SK-N-MC (cell line): ENCODE results near the gene VAV3.

Source experiments
- FOXP2 ChIP-seq: optimal IDR thresholded peaks from 2 replicates; pipeline ENCODE3; 2011; ENCODE audit warnings: mild to moderate bottlenecking, moderate library complexity; ENCODE audit not compliant: insufficient read depth; ENCODE audit errors: extremely low read length, control extremely low read depth
- POLR2AphosphoS5 ChIP-seq: IDR thresholded peaks from 2 replicates; pipeline ENCODE4 v1.6.1; 2012; ENCODE audit warnings: mild to moderate bottlenecking, low read depth, low read length, borderline replicate concordance

DNA sequence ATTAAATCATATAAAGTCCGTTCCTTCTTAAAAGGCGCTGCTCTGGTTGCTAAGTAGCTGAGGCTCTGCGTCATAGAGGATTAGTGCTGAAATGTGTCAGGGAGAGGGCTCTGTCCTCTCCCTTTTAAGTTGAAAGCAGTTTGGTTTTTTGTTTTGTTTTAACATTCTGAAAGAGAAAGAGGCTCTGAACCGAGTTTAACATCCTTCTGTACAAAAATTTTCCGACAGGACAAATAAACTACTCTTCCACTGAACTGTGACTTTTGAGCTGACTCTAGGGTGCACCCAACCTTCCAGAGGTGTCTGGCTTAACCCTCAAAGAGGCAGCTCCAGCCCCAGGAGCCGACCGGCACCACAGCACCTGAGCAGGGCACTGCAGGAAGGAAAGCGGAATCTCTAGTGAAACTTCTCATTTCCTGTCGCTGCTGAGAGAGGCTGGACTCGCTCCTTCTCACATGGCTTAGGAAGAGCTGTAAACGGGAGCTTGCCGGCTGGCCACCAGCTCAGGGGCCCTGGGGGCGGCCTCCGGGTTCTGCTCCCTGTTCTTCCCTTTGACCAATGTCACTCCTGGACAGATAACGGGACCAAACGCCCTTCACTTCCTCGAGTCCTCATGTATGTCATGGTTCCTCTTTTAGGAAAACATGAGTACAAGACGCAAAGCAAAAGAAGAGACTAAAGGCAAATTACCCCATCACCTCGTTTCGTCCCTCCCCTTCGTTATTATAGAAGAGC, 1.2 kb downstream of the VAV3 start:
- TF ChIP-seq POLR2AphosphoS5 (no peak), FOXP2 (no peak)
